CD4-positive, alpha-beta T cell treated with Interleukin-12 subunit alpha and Interleukin-12 subunit beta, for 1 hour (primary cell): ENCODE results near the gene MSH5.

ENCODE experiments used
- DNase-seq: peaks from one replicate; pipeline ENCODE4 v3.0.0-alpha.2; 2020

The MSH5 gene

GRCh38 chr6:31762878-31763618, 23.2 kb downstream of the MSH5 start:
- DNase-seq, result no peak

- no peak for DNase-seq
These were observed 23.8 kb downstream of the MSH5 start for GRCh38 chr6:31763619-31763940.

GRCh38 chr6:31764198-31764597, 24.4 kb downstream of the MSH5 start:
- DNase-seq, result no peak

GRCh38 chr6:31765559-31765909, 25.7 kb downstream of the MSH5 start:
- DNase-seq, result no peak

GRCh38 chr6:31765910-31766794, 26.3 kb downstream of the MSH5 start:
- DNase-seq, result no peak

- no peak for DNase-seq
These were observed 27.4 kb downstream of the MSH5 start for GRCh38 chr6:31767096-31767645.

- no peak for DNase-seq
These were observed 28.8 kb downstream of the MSH5 start for GRCh38 chr6:31768363-31769257.

- peak; percentile 86 for DNase-seq
These were observed 30.0 kb downstream of the MSH5 start for GRCh38 chr6:31769684-31770371.

GRCh38 chr6:31770860-31771259, 31.1 kb downstream of the MSH5 start:
- DNase-seq, result no peak

- DNase-seq, result no peak
These were observed 32.2 kb downstream of the MSH5 start for GRCh38 chr6:31771992-31772358.

- no peak for DNase-seq
These were observed 35.4 kb downstream of the MSH5 start for GRCh38 chr6:31775184-31775583.

GRCh38 chr6:31775633-31776484, 36.1 kb downstream of the MSH5 start:
- DNase-seq, result no peak

- no peak for DNase-seq
These were observed 36.7 kb downstream of the MSH5 start for GRCh38 chr6:31776485-31776988.

GRCh38 chr6:31776989-31777666, 37.3 kb downstream of the MSH5 start, which contains the start of gene VWA7:
TSS of gene VWA7 (minus strand) at chr6:31777328. CDS start at chr6:31776779, 549 bp downstream.
- peak; percentile 79 for DNase-seq

- DNase-seq, result no peak
These were observed 37.9 kb downstream of the MSH5 start for GRCh38 chr6:31777667-31778050.

GRCh38 chr6:31778193-31778592, 38.4 kb downstream of the MSH5 start:
- DNase-seq, result no peak

- DNase-seq, result no peak
These were observed 39.4 kb downstream of the MSH5 start for GRCh38 chr6:31778999-31779885.

GRCh38 chr6:31779908-31780307, 40.1 kb downstream of the MSH5 start:
- no peak for DNase-seq

- no peak for DNase-seq
These were observed 40.9 kb downstream of the MSH5 start for GRCh38 chr6:31780507-31781243.
